ENCODE results near the gene NRXN2. TPM values are rescaled to one million over a fixed set of nuclear protein-coding genes. Genes with fewer than 3 reads are reported as not detected.

NRXN2 gene
- total and polyA plus RNA-seq, 7 donors: 0.44 to 5.2 (median 1.9) TPM

DNA sequence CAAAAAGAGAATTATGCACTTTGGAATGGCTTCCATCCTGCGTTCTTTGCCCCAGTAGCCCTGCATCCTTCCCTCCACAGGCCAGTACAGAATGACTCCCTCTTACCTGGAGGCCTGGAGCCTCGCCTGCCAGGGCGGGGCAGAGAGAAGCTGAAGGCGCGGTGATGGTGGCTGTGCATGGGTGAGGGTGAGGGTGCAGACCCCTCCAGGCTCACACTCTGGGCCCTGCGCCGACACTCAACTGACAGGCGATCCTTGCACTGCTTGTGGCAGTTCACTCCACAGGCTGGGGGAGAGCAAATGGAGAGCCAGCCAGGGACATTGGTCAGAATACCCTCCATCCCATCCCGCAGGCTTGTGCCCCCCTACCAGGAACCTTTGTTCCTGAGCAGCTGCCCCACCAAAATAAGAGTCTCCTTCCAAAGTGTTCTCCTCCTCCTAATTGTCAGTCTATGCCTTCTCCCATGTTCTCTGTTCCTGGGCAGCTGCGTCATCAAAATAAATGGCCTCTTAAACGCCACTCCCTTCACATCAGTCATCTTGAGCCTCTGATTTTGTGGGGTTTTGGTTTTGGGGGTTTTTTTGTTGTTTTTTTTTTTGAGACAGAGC lies 5.9 kb upstream of the NRXN2 start:
- intact Hi-C loops (cut with DNase I): loop anchor here in 1 of 2 donors (10.0 kb wide), 1 partner anchor 284 kb away; no protein-coding TSS in a partner anchor
- 96 to 98% (median 97%) methylated on average over 11 of the region's 11 CpGs for WGBS, 3 donors

GRCh38 chr11:64726867-64727530 lies 4.0 kb upstream of the NRXN2 start:
- Histone ChIP-seq H3K9me3 (no peaks in the 10 kb centered on the region), H3K27me3 (ENCODE audit: insufficient read depth in 3 of 3, low read length in 2 of 3) (peaks cover 0 to 5% (median 0%) of the 10 kb centered on the region in 3 donors), H3K4me1 (peaks cover 5% of the 10 kb centered on the region), H3K27ac (no peak overlapping the region), H3K36me3 (ENCODE audit: insufficient read depth in 1 of 2, low read depth in 1 of 2) (peaks cover 0 to 4% of the 10 kb centered on the region in 2 donors), H3K4me3 (no peak overlapping the region)
- ATAC-seq: no peak
- no peak for DNase-seq
- intact Hi-C loops (cut with DNase I): loop anchor here in 1 of 2 donors (10.0 kb wide), 1 partner anchor 282 kb away; no protein-coding TSS in a partner anchor
- WGBS, 3 donors: 75 to 81% (median 79%) methylated on average over 7 of the region's 7 CpGs
- TF ChIP-seq CTCF (IDR thresholded peaks at IDR 0.05): no peak

More for the DNA sequence above, 5.9 kb upstream of the NRXN2 start:
- Histone ChIP-seq H3K36me3 (ENCODE audit: insufficient read depth in 1 of 2, low read depth in 1 of 2) (peaks cover 0 to 5% of the 10 kb centered on the region in 2 donors), H3K9me3 (no peaks in the 10 kb centered on the region), H3K4me1 (no peaks in the 10 kb centered on the region), H3K27ac (no peak overlapping the region), H3K4me3 (no peak overlapping the region), H3K27me3 (ENCODE audit: insufficient read depth in 3 of 3, low read length in 2 of 3) (no peaks in the 10 kb centered on the region)
- TF ChIP-seq CTCF (IDR thresholded peaks at IDR 0.05): no peak
- DNase-seq (no peak), ATAC-seq (no peak)

DNA sequence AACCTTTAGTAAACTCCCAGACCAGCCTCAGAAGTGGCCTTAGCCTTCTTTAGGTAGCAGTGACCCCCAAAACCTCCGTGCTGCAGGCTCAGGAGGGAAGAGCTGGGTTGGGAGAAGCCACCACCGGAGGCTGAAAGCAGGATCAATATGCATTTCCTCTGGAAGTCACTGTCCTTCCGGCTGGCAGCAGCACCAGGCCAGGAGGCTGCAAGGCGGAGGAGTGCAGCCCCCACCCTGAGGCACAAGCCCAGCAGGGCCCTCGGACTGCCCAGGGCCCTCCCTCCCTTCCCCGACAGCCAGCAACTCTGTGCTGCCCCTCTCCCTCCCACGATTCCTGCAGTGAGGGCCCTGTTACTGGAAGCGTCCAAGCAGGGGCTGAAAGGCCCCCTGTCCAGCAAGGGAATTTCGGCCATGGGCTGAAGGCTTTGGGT lies 3.2 kb upstream of the NRXN2 start:
- intact Hi-C loops (cut with DNase I): loop anchor here in 1 of 2 donors (10.0 kb wide), 1 partner anchor 281 kb away; no protein-coding TSS in a partner anchor
- no peak for ATAC-seq
- no peaks in the 10 kb centered on the region for H3K9me3 ChIP-seq
- H3K4me3 ChIP-seq: no peak overlapping the region
- H3K36me3 ChIP-seq (ENCODE audit: insufficient read depth in 1 of 2, low read depth in 1 of 2): no peaks in the 10 kb centered on the region
- H3K4me1 ChIP-seq: peaks cover 5% of the 10 kb centered on the region
- H3K27me3 ChIP-seq (ENCODE audit: insufficient read depth in 3 of 3, low read length in 2 of 3): peaks cover 0 to 5% (median 0%) of the 10 kb centered on the region in 3 donors
- DNase-seq: no peak
- no peak for TF ChIP-seq CTCF (IDR thresholded peaks at IDR 0.05)
- no peak overlapping the region for H3K27ac ChIP-seq
- WGBS, 3 donors: 50 to 58% (median 54%) methylated on average over 8 to 9 of the region's 9 CpGs

GRCh38 chr11:64724863-64725532 lies 2.0 kb upstream of the NRXN2 start:
- intact Hi-C loops (cut with DNase I): loop anchor here (5.0 to 10.0 kb wide), 3 partner anchors 38 to 280 kb away; no protein-coding TSS in a partner anchor
- TF ChIP-seq CTCF (IDR thresholded peaks at IDR 0.05): no peak
- Histone ChIP-seq H3K27me3 (ENCODE audit: insufficient read depth in 3 of 3, low read length in 2 of 3) (peaks cover 0 to 10% (median 5%) of the 10 kb centered on the region in 3 donors), H3K4me1 (peaks cover 5% of the 10 kb centered on the region), H3K4me3 (no peak overlapping the region), H3K9me3 (no peaks in the 10 kb centered on the region), H3K36me3 (ENCODE audit: insufficient read depth in 1 of 2, low read depth in 1 of 2) (no peaks in the 10 kb centered on the region), H3K27ac (no peak overlapping the region)
- DNase-seq: no peak
- no peak for ATAC-seq
- WGBS, 3 donors: 71 to 86% (median 83%) methylated on average over 7 of the region's 7 CpGs
